Measurements from ENCODE around the gene TMEM45B.

DNA sequence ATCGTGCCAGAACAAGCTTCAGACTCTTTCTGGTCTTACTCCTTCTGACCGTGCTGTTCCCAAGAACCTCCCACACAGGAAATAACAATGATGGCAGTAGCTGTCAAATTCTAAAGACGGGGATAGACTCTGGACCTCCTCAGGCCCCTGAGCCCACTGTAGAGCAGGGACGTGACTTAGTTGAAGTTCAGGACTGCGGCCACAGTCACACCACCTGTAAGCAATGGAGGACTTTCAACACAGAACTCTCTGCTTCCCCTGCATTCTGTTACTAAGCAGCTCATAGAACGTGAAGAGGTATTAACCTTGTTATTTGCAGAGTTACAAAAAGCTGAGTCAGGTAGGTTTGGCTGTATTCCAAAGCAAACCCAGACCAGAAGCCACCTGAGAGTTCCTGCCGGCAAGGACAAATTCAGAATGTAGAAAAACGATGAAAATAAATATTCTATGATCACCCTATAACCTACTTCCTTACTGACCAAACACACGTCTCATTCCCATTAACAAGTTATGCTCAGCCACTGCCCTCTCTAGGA, 12.7 kb downstream of the TMEM45B start:
- TF ChIP-seq CTCF (IDR thresholded peaks at IDR 0.05; ENCODE audit: low read depth, low read length) (no peak), POLR2A (IDR thresholded peaks at IDR 0.05; ENCODE audit: extremely low read depth, insufficient read length) (no peak), MAX (IDR thresholded peaks at IDR 0.05; ENCODE audit: low read depth, low read length) (no peak), MYC (IDR thresholded peaks at IDR 0.05; ENCODE audit: low read depth, low read length) (no peak)
